NCI-H446 treated with DMSO at 0.1 percent for 48 hours (cell line): Measurements from ENCODE around the gene GPR12.

Experiments used
- DNase-seq: peaks from one replicate; lab custom pipeline; 2025; lab: John Stamatoyannopoulos, UW

The GPR12 gene, protein sequence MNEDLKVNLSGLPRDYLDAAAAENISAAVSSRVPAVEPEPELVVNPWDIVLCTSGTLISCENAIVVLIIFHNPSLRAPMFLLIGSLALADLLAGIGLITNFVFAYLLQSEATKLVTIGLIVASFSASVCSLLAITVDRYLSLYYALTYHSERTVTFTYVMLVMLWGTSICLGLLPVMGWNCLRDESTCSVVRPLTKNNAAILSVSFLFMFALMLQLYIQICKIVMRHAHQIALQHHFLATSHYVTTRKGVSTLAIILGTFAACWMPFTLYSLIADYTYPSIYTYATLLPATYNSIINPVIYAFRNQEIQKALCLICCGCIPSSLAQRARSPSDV

DNA sequence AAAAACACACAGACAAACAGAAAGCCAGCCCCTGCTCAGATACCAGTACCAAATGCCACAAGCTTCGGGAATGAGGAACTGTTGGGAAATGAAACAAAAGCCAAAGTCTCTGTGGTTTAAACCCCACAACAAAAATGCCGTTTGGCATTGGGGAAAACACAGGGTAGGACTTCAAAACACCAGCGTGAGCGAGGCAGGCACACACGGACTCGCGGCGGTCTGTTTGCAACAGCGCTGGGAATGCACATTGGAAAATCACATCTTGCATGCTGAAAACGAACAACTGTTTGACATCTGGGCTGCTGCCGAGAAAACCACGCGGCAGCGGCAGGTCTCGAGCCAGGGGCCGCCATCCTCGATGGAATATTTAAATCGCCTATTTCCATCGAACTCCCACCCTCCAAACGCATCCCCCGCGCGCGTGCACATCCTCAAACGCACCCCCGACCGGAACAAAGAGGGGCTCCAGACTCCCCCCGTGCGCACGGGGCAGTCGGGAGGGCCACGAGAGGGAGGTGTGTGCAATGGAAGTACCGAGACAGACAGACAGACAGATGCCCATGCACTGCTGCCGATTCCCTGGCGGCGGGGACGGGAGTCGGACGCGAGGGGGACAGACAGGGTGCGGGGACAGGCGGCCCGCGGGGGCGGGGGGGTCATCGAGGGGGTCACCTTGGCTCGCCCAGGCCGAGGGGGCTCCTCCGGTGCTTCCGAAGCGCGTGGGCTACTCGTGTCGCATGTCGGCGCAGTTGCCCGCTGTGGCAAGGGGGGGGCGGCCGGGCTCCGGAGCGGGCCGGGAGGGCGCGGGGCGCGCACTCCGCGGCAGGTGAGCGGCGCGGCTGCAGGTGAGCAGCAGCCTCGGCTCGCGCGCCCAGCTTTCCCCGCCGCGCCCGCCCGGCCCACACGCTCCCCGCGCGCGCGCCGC lies at the start of gene GPR12:
TSS of gene GPR12 (minus strand) at position 880 of the 925 bp plus-strand sequence. CDS start 959 bp downstream, outside the sequence.
- no peak for DNase-seq

DNA sequence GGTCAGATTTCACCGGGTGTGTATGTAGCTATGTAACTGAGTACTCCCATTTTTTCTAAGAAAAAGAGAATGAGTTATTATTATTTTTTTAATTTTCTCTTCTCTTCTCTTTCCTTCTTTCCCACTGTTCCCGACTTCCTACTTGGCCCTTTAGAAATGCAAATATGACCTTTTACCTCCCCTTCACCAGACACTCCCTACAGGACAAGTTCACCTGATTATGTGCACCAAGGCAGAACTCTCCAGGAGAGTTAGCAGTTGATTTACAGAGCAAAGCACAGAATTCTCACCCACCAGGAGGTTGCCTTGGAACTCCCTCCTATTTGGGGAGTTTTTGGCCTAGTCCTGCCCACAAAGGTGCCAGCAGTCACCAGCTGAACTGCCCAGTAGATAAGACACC lies 49.5 kb upstream of the GPR12 start:
- no peak for DNase-seq

DNA sequence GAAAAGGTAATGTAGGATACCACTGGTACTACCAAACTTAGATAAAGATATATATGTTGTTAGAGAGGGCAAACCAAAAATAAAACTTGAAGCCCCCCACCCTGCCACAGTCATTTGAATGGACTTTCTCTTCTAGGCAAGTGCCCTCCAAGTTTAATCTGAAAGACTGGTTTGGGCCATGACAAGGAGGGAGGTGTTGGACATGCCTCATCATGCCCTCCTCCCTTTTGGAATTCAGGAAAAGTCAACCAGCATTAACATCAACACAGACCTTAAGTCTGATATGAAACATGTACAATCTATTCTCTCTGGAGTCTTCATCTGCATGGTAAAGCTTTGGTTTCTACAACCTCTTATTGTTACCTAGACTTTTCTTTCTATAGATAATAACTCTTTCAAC lies 46.3 kb upstream of the GPR12 start:
- DNase-seq = no peak

DNA sequence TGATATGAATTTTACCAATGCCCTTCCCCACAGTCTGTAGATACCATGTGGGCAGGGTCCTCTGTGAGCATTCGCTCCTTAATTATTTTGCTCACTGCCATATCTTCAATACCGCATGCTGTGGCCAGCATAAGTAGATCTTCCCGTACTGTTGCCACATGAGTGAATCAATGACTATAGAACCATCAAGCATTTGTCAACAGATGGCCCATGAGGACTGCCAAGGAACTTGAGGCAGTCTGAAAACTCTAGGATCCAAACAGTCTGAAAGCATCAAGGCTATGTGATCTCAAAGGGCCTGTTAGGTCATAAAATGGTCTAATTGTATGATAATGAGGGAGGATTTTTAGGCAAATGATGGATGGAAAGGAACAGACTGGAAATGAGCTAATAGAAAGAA lies 27.4 kb upstream of the GPR12 start:
- peak; percentile 85 for DNase-seq

DNA sequence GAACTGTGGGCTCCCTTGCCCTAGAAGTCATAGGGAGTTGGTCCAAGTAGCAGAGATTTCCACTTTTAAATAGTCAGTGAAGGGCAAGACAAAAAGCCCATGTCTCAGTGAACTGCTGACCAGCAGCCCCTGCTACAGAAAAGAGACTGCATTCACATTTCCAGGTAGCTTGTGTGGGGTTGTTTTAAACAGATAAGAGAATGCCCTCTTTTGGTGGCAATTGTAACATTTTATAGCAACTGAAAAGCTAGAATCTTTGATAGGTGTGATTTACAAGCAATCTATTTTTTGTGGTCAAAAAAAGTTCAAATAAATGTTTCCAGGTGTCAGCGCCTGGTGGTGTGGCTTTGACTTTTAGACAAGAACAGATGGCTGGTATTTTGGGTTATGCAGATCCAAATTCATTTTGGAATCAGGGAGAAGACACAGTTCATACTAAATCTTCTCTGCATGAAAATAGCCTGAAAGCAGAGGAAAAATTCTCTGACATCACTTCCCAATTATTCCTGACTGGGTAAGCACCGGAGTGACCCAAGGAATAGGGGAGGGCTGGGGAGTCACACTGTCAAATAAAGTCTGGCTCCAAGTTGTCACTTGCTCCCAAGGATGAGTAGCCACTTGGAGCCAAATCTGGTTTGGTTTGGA lies 26.2 kb upstream of the GPR12 start:
- DNase-seq = peak; percentile 42

DNA sequence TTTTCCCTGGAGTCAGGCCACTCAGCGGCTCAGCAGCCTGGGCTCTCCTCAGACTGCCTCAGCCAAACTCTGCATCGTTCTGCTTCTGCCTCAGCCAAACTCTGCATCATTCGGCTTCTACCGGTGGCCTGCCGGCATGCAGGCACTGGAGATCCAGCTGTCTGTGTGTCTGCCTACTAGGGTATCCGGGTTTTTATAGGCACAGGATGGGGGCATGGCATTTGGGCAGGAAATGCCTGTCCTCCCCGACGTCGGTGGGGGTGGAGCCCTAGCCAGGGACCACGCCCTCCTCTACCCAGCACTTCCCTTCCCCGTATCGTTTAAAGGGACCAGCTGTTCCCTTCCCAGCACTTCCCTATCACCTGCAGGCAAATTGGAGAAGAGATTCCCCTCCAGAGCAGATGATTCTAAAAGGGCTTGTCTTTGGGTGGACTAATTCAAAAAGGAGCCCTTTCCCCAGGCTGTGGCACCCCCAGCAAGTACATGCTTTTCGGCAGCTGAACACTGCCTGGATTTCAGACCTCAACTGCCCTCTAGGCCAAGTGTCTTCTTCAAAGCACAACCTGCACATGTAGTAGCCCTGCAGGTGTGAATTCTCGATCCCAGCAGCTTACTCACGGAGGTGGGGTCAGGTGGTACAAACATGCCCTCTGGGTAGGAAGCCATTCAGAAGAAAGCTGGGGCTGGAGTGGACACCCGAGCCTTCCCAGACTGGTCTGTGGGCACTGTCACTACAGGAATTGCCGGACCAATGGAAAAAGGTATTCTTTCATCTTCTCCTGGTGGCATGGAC lies 25.4 kb upstream of the GPR12 start:
- DNase-seq = peak; percentile 10

DNA sequence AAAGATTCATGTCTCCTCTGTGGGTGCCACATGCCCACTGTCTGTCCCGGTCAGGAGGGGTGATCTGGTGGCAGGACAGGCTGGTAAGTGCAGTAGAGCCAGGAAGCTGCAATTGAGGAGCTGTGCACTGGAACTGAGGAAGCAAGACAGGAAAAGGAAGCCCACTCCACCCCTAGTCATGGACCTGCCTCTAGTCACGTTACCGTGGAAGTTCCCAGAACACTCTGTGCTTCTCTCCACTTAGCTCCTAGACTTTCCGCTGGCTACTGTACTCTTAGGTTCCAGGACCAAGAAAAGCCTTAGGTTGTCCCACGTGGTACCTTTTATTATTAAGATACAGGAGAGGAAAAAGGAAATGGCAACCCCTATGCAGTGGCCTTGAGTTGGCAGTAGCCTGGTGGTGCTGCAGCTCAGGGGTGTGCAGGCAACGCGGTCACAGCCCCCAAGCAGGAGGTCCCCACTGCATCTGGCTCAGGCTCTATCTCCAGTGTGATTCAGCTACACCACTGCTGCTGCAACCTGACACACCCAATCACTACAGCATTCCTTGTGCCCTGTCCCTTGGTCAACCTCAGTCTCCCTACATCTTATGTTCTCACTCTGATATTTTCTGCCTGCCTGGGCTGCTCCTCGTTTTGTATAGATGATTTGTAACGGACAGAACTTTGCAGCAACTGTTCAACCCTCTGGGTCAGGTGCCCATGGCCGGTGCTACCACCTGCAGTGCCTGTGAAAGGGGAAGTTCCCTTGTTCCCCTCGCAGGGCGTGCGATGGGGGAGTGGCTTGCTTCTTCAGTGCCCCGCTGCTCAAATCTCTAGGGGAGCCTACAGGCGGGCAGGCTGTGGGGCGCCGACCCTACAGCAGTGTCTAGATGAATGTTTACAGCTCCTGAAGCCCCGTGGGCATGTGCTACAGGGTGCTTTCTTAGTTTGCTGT lies 24.4 kb upstream of the GPR12 start:
- no peak for DNase-seq

DNA sequence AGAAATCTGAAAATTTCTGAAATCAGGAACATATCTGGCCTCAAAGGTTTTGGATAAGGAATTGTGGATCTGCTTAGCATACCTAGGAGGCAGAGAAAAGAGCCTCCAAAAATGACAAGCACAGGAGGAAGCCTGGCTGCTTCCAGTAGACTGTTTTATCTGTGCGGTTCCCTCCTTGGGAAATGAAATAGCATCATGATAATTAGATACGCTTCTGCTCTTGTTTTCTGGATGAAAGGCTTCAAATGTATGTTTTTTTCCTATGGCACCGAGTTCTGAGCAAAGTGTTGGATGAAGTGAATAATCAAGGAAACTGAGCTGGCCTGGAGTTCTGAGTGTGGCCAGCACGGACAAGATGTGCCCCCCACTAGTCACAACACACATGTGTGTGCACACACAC lies 19.8 kb upstream of the GPR12 start:
- no peak for DNase-seq

DNA sequence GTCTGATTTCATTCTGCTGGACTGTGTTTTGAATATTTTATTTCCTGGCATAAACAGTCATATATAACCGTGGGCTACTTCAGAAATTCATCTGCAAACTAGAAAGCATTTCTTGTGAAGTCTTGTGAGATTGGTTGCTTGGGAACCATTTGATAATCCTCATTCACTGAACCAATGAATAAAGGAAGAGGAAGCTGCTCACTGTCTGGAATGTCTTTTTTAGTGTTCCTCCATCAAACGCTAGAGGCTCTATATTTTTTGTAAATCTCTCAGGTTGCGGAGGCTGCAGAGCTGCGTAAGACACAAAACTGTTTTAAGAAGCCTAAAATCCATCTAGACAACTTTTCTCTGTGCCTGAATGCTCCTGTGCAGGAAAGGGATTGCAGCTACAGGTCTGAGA lies 18.7 kb upstream of the GPR12 start:
- no peak for DNase-seq

DNA sequence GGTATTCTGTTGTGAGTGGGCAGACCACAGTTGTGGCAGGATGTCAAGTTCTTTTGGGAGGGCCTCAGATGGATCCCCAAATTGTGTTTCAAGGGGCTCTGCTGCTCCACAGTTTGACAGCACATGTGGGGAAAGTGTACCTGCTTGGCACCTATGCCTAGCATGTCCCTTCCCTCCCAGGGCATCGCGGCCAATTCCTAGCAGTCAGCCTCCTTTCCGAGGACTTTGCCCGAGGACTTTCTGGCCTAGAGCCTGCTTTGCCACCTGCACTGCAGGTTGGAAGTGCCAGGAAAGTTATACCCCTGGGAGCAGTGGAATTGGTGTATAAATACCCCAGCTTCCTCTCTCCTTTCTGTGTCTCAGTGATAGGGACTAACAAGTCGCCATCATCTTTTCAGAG lies 11.9 kb upstream of the GPR12 start:
- no peak for DNase-seq

DNA sequence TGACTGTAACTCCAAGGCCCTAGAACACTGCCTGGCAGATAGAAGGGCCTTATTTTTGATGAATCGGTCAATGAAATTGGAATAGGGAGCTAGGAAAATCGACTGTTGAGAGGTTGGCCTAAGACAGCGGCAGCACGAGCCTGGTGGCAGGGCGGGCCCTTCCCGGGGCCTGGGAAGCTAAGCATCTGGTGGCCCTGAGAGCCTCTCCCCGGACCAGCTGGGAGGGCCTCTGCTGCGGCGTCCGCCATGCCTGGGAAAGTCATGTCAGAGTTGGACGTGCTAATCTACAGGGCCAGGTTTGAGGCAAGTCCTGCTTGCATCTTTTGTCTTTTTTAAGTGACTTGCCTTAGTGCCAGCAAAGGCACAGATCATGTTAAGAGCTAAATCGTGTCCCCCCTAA lies 11.2 kb upstream of the GPR12 start:
- no peak for DNase-seq

DNA sequence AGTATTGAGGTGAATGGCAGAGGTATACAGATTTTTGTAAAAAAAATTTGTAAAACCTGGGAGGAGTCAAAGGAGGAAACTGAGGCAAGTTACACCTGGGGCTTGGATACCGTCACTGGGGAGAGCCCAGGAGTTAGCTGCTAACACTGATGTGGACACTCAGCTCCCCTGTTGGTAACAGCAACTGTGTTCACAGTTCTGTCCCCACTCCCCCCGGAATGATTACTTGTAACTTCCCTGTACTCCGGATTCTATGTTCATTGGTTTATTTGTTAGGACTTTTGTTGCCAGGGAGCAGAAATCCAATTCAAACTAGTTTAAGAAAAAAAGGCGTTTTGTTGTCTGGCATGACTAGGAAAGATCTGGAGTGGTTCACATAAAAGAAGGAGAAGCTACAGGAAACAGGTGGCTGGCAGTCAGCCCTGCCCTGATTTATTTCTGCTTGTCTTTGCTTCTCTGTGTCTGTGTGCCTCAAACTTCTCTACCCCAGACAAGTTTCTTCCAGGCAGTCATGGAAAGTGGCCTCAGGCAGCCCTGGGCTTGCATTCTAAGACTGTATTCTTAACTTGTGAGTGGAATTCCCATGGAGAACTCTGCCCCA lies 2.3 kb upstream of the GPR12 start:
- DNase-seq = peak; percentile 6

DNA sequence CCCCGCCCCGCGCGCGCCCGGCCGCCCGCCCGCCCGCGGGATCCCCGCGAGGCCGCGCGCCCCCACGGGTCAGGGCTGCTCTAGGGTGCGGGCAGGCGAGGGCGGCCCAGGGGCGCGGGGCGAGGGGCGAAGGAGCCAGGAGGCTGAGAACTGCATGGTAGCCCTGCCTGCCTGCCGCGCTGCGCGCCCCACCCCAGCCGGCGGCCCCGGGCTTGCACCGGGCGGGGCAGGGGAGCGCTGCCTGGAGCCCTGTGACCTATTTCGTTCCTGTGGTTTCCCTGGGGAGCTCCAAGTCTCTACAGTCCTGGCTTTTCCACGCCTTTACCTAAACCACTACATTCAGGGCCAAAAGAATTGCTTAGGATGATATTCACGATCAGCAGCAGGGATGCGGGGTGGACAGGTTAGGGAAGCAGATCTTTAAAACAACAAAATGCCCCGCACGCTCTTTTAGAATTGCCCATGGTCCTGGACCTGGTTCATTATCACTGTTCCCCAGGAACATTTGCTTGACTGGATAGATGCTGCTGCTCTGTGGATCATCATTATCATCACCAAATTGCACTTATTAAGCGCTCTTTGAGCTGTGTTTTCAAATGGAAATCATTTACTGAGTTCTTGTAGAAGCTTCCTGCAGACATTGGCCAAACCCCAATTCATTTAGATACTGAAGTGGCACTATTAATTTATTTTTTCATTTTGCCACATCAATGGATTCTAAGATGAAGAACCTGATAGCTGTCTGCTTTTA lies 421 bp upstream of the GPR12 start:
- no peak for DNase-seq

DNA sequence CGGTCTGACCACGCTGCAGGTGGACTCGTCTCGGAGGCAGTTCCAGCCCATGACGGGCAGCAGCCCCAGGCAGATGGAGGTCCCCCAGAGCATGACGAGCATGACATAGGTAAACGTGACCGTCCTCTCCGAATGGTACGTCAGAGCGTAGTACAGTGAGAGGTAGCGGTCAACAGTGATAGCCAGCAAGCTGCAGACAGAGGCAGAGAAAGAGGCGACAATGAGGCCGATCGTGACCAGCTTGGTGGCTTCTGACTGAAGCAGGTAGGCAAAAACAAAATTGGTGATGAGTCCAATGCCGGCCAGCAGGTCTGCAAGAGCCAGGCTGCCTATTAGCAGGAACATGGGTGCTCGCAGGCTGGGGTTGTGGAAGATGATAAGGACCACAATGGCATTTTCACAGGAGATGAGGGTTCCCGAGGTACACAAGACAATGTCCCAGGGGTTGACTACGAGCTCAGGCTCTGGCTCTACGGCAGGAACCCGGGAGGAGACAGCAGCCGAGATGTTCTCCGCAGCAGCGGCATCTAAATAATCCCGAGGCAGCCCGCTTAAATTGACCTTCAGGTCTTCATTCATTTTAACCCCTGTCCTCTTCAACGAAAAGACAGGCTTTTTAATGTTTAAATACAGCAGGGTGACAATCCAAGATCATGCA lies 1.2 kb downstream of the GPR12 start:
- DNase-seq = no peak

DNA sequence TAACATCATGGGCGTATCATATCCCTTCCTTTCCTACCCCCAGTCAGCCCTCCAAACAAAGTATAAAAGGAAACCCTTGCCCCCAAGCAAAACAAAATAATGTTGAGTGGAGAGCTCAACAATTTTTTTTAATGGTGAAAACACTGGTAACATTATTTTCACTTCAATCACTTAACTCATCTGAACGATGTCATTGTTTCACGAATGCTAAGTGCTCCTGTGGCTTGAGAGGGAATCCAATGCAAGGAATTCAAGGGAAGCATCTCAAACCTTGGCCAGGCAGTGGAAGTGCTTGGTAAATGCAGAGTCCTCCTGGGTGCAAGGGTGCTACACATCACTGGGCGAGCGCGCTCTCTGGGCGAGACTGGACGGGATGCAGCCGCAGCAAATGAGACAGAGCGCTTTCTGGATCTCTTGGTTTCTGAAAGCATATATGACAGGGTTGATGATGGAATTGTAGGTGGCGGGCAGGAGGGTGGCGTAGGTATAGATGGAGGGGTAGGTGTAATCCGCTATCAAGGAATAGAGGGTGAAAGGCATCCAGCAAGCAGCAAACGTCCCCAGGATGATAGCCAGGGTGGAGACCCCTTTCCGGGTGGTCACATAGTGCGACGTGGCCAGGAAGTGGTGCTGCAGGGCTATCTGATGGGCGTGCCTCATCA lies 2.0 kb downstream of the GPR12 start:
- no peak for DNase-seq

DNA sequence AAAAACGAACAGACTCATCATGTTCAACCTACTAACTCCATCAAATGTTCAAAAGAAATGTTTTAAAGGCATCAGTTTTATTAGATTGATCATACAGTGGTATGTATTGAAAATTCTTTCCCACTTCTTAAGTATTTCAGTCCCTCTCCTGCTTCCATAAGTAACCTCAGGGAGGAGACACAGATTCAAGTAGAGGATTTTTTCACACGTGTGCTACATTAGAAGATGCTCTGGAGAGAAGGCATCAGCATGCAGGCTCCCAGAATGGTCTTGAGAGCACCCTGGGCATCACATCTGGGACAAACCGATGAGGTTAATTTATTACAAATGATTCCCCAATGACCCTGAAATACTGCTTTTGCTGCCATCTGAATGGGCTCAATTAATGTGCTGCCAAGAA lies 3.6 kb downstream of the GPR12 start:
- DNase-seq = no peak

DNA sequence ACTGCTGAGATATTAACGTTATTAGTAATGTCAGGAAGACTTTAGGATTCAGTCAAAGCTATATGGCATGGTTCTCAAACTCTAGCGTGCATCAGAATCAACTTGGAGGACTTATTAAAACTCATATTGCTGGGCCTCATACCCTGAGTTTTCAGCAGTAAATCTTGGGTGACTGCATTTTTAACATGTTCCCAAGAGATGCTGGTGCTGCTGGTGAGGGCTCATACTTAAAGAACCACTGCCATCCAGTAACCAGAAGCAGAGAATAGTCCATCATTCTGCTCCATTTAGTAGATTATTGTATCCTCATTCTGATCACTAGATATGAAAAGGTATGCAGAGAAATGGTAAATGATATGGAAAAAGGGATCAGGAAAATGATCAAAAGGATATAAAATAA lies 7.9 kb downstream of the GPR12 start:
- DNase-seq = no peak

DNA sequence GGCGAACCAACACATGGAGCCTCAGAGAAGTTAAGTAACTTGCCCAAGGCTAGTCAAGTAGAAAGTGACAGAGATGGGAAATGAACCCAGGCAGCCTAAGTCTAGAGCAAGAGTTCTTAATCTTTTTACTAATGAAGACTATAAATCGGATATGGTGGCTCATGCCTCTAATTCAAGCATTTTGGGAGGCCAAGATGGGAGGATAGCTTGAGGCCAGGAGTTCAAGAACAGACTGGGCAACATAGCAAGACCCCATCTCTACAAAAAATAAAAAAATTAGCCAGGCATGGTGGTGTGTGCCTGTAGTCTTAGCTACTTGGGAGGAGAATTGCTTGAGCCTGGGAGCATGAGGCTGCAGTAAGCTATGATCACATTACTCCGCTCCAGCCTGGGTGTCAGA lies 10.7 kb downstream of the GPR12 start:
- DNase-seq = no peak

DNA sequence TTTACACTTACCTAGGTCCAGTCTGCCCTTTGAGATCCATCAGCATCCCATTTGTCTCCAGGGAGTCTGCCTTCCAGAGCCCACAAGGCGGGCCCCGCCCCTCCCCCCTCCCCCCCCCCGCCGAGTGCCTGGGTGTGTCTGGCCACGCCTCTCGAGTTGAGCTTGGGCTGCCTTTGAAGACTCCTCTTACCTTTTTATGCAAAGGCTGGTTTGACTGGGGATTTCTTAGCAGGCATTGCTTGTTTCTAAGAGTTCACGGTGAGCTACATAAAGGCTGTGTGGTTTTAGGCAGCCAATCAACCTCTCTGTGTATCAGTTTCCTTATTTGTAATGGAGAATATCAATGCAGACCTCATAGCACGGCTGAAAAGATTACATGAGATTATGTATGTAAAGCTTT lies 11.3 kb downstream of the GPR12 start:
- DNase-seq = no peak
